B cell (primary cell): ENCODE data around the gene MAD2L2. TPM values are rescaled to one million over a fixed set of nuclear protein-coding genes. Genes with fewer than 3 reads are reported as not detected.

Experiments
- ATAC-seq: fragments of 200-7000 bp; cut with Tn5 transposase; one replicate; pipeline ENCODE4 v1.10.0; 2021; ENCODE audit warnings: low read depth, mild to moderate bottlenecking, moderate number of reproducible peaks, moderate library complexity
- CTCF ChIA-PET: fragments of 350-600 bp; sonication (Branson Sonifier 250); formaldehyde crosslinking; loops from one replicate; lab custom pipeline; 2021; ENCODE audit warnings: antibody characterized with exemption, inconsistent platforms; lab: Charles Lee
- POLR2A ChIA-PET: fragments of 350-600 bp; sonication (Branson Sonifier 250); formaldehyde crosslinking; loops from one replicate; lab custom pipeline; 2021; ENCODE audit warnings: antibody characterized with exemption; lab: Charles Lee
- DNase-seq: peaks from one replicate; pipeline ENCODE4 v3.0.0; 2013
- H2AFZ ChIP-seq: 2 replicates; pipeline ENCODE4 v1.6.1; 2012; ENCODE audit warnings: mild to moderate bottlenecking, low read depth, low read length; ENCODE audit not compliant: insufficient read depth, poor library complexity, severe bottlenecking
- H3K27ac ChIP-seq, 2 donors: 1 replicate in 1 of 2; 2 replicates in 1 of 2; pipeline ENCODE4 v1.5.1; 2012 to 2013; ENCODE audit warnings: low read length in 2 of 2, mild to moderate bottlenecking in 2 of 2, moderate library complexity in 1 of 2
- H3K27me3 ChIP-seq, 4 experiments: fragments of 200-600 bp in 1 of 4; sonication (generic) in 1 of 4; replicated peaks in 1 of 4; 1 replicate in 2 of 4; 2 replicates in 2 of 4; pipeline versions ENCODE4 v1.6.1 to v1.7.0; 2013 to 2016; ENCODE audit warnings: low read length in 3 of 4, mild to moderate bottlenecking in 2 of 4, mixed read lengths in 1 of 4, moderate library complexity in 1 of 4; ENCODE audit not compliant: insufficient read depth in 4 of 4, control insufficient read depth in 3 of 4; ENCODE audit errors: control extremely low read depth in 1 of 4
- H3K36me3 ChIP-seq, 2 experiments: replicated peaks in 1 of 2; 1 replicate in 1 of 2; 2 replicates in 1 of 2; pipeline versions ENCODE4 v1.6.1 to v1.7.1; 2013; ENCODE audit warnings: low read length in 1 of 2; ENCODE audit not compliant: insufficient read depth in 2 of 2, control insufficient read depth in 1 of 2; ENCODE audit errors: control extremely low read depth in 1 of 2, extremely low read depth in 1 of 2
- H3K4me1 ChIP-seq, 2 donors: fragments of 200-600 bp in 1 of 2; sonication (generic) in 1 of 2; 1 replicate in 1 of 2; 2 replicates in 1 of 2; pipeline versions ENCODE4 v1.5.1 to v1.6.1; 2013 to 2017; ENCODE audit warnings: low read length in 2 of 2; ENCODE audit not compliant: control insufficient read depth in 2 of 2, insufficient read depth in 2 of 2
- H3K4me2 ChIP-seq: replicated peaks from 2 replicates; pipeline ENCODE3; 2012; ENCODE audit warnings: mild to moderate bottlenecking, low read depth, low read length; ENCODE audit not compliant: poor library complexity, severe bottlenecking
- H3K4me3 ChIP-seq, 5 experiments: fragments of 200-600 bp in 1 of 5; sonication (generic) in 1 of 5; 1 replicate in 3 of 5; 2 replicates in 2 of 5; pipeline versions ENCODE4 v1.5.1 to v1.7.0; 2011 to 2016; ENCODE audit warnings: low read length in 4 of 5, mild to moderate bottlenecking in 4 of 5, low read depth in 2 of 5, control low read depth in 1 of 5, moderate library complexity in 1 of 5; ENCODE audit not compliant: insufficient read depth in 1 of 5; ENCODE audit errors: control extremely low read depth in 1 of 5, extremely low read depth in 1 of 5
- H3K79me2 ChIP-seq: fragments of 200-600 bp; sonication (generic); one replicate; pipeline ENCODE4 v1.6.0; 2016; ENCODE audit warnings: low read length; ENCODE audit not compliant: control insufficient read depth, insufficient read depth
- H3K9ac ChIP-seq: fragments of 200-600 bp; sonication (generic); 2 replicates; pipeline ENCODE4 v1.6.1; 2017; ENCODE audit warnings: mild to moderate bottlenecking, low read length, moderate library complexity
- H3K9me3 ChIP-seq, 3 donors: one replicate each; pipeline versions ENCODE4 v1.6.1 to v1.7.1; 2013; ENCODE audit warnings: low read length in 2 of 3; ENCODE audit not compliant: control insufficient read depth in 2 of 3, insufficient read depth in 1 of 3; ENCODE audit errors: control extremely low read depth in 1 of 3
- H4K20me1 ChIP-seq: 2 replicates; pipeline ENCODE4 v1.6.0; 2012; ENCODE audit warnings: mild to moderate bottlenecking, low read length; ENCODE audit not compliant: insufficient read depth, control insufficient read depth, poor library complexity, severe bottlenecking
- H3K27ac Mint-ChIP-seq: one replicate; pipeline ENCODE4 v1.8.0; 2021; ENCODE audit warnings: mixed read lengths
- H3K27me3 Mint-ChIP-seq: one replicate; pipeline ENCODE4 v1.8.0; 2021; ENCODE audit warnings: mixed read lengths
- H3K4me1 Mint-ChIP-seq: one replicate; pipeline ENCODE4 v1.8.0; 2021; ENCODE audit warnings: mixed read lengths
- H3K4me3 Mint-ChIP-seq: one replicate; pipeline ENCODE4 v1.8.0; 2021; ENCODE audit warnings: mixed read lengths
- H3K9me3 Mint-ChIP-seq: one replicate; pipeline ENCODE4 v1.8.0; 2022; ENCODE audit warnings: mixed read lengths; ENCODE audit not compliant: insufficient read depth
- EZH2 ChIP-seq: IDR thresholded peaks from 2 replicates; pipeline ENCODE4 v1.6.1; 2012; ENCODE audit warnings: borderline replicate concordance, low read depth, mild to moderate bottlenecking, moderate library complexity, low read length; ENCODE audit not compliant: insufficient read depth, poor library complexity, severe bottlenecking
- WGBS: methylation state at CpG from one replicate; pipeline ENCODE4 v1.1.5; 2013; ENCODE audit warnings: missing lambda C conversion rate; ENCODE audit not compliant: insufficient coverage; 5-methylcytosine and 5-hydroxymethylcytosine counted together
- intact Hi-C: fragments of 100-400 bp; cut with micrococcal nuclease; formaldehyde crosslinking; loops from one replicate; pipeline ENCODE4 v1.10.0; 2022
- polyA plus RNA-seq: library from polyadenylated mRNA; depleted of rRNA; stranded (reverse); fragments of >200 nt; gene quantifications from 2 replicates; pipeline ENCODE4 v1.2.3, GENCODE V29; 2012
- total RNA-seq, 2 donors: library from RNA; stranded (reverse); fragments of 120-200 nt in 1 of 2; gene quantifications; 1 replicate in 1 of 2; 2 replicates in 1 of 2; pipeline versions ENCODE4 v1.2.3 to v1.2.4, GENCODE V29; 2013 to 2022
- TF ChIP-seq, protein P1 (sequence below): fragments of 200-600 bp; IDR thresholded peaks from one replicate; pipeline ENCODE4 v1.8.0; 2022; ENCODE audit warnings: antibody characterized with exemption, mild to moderate bottlenecking

The MAD2L2 gene
- total and polyA plus RNA-seq, 2 donors (not counting 1 experiment from before 2014, with no cell fraction given): 29.0 to 42.2 TPM

DNA sequence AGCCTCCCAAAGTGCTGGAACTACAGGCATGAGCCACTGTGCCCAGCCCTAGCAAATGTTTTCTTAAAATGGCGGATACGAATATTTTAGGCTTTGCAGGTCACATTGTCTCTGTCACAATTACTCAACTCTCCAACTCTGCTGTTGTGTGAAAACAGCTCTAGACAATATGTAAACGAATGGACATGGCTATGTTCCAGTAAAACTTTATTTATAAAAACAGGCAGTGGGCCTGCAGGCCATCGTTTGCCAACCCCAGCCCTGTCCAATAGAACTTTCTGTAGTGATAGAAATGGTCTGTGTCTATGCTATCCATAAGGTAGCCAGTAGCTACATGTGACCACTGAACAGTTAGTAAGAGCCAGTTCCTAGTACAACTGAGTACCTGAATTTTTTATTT is 21.2 kb downstream of the MAD2L2 start:
- Histone ChIP-seq H3K36me3 (peaks cover 0 to 21% of the 10 kb centered on the region in 2 experiments), H3K9ac (no peak overlapping the region), H3K4me2 (no peak overlapping the region), H4K20me1 (peaks cover 11% of the 10 kb centered on the region), H3K9me3 (no peaks in the 10 kb centered on the region), H3K79me2 (no peaks in the 10 kb centered on the region), H3K27me3 (no peaks in the 10 kb centered on the region), H2AFZ (no peak overlapping the region), H3K4me1 (peaks cover 8 to 17% of the 10 kb centered on the region in 2 donors), H3K4me3 (no peak overlapping the region), H3K27ac (no peak overlapping the region)
- ChIA-PET CTCF (interaction anchor here (0.7 to 2.0 kb wide), 3 partner anchors 16 to 623 kb away, joined by 3 to 5 read pairs (median 4); no protein-coding TSS in a partner anchor), POLR2A (interaction anchor here (0.6 kb wide), 1 partner anchor 24 kb away, joined by 3 read pairs; no protein-coding TSS in a partner anchor)
- 100% methylated on average over 2 of the region's 4 CpGs for WGBS
- ATAC-seq (no peak), DNase-seq (no peak)
- Mint-ChIP-seq H3K4me3 (no peak overlapping the region), H3K4me1 (peaks cover 10% of the 10 kb centered on the region), H3K9me3 (no peaks in the 10 kb centered on the region), H3K27me3 (no peaks in the 10 kb centered on the region), H3K27ac (no peak overlapping the region)
- no peak for TF ChIP-seq EZH2
- TF ChIP-seq, protein P1, sequence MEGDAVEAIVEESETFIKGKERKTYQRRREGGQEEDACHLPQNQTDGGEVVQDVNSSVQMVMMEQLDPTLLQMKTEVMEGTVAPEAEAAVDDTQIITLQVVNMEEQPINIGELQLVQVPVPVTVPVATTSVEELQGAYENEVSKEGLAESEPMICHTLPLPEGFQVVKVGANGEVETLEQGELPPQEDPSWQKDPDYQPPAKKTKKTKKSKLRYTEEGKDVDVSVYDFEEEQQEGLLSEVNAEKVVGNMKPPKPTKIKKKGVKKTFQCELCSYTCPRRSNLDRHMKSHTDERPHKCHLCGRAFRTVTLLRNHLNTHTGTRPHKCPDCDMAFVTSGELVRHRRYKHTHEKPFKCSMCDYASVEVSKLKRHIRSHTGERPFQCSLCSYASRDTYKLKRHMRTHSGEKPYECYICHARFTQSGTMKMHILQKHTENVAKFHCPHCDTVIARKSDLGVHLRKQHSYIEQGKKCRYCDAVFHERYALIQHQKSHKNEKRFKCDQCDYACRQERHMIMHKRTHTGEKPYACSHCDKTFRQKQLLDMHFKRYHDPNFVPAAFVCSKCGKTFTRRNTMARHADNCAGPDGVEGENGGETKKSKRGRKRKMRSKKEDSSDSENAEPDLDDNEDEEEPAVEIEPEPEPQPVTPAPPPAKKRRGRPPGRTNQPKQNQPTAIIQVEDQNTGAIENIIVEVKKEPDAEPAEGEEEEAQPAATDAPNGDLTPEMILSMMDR: no peak
- intact Hi-C loops: no loop called here

DNA sequence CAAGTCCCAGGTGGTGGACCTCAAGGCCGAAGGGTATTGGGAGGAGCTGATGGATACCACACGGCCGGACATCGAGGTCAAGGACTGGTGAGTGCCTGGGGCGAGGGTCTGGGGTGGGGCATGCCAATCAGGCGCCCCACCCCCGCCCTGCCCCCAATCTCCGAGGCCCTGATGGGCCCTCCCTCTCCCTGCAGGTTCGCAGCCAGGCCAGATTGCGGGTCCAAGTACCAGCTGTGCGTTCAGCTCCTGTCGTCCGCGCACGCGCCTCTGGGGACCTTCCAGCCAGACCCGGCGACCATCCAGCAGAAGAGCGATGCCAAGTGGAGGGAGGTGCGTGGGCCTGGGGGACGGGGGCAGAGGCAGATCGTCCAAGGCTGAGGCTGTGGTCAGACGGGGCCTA is 22.4 kb downstream of the MAD2L2 start:
- Histone ChIP-seq H3K4me2 (no peak overlapping the region), H3K27me3 (no peaks in the 10 kb centered on the region), H3K4me1 (peaks cover 8 to 16% of the 10 kb centered on the region in 2 donors), H3K9ac (no peak overlapping the region), H3K27ac (no peak overlapping the region), H2AFZ (no peak overlapping the region), H3K79me2 (no peaks in the 10 kb centered on the region), H3K36me3 (peaks cover 0 to 21% of the 10 kb centered on the region in 2 experiments), H3K4me3 (no peak overlapping the region), H3K9me3 (no peaks in the 10 kb centered on the region), H4K20me1 (peaks cover 11% of the 10 kb centered on the region)
- ChIA-PET POLR2A (interaction anchor here (0.6 kb wide), 1 partner anchor 371 kb away, joined by 6 read pairs; no protein-coding TSS in a partner anchor), CTCF (interaction anchor here (2.0 to 18.9 kb wide), 2 partner anchors 14 to 64 kb away, joined by 5 to 231 read pairs; no protein-coding TSS in a partner anchor)
- ATAC-seq (no peak), DNase-seq (no peak)
- intact Hi-C loops: no loop called here
- 98% methylated on average over 21 of the region's 23 CpGs for WGBS
- H3K9me3 Mint-ChIP-seq: no peaks in the 10 kb centered on the region
- H3K4me3 Mint-ChIP-seq: no peak overlapping the region
- no peaks in the 10 kb centered on the region for H3K27me3 Mint-ChIP-seq
- TF ChIP-seq, protein P1: no peak
- TF ChIP-seq EZH2: no peak
- H3K27ac Mint-ChIP-seq: no peak overlapping the region
- peaks cover 8% of the 10 kb centered on the region for H3K4me1 Mint-ChIP-seq
